ENCODE measurements around the gene BICRA.
"Not testable (repeated sequence)": the region's sequence is repeated elsewhere in the genome, so short reads cannot be mapped to it uniquely, and the experiment has no call there.

The BICRA gene

DNA sequence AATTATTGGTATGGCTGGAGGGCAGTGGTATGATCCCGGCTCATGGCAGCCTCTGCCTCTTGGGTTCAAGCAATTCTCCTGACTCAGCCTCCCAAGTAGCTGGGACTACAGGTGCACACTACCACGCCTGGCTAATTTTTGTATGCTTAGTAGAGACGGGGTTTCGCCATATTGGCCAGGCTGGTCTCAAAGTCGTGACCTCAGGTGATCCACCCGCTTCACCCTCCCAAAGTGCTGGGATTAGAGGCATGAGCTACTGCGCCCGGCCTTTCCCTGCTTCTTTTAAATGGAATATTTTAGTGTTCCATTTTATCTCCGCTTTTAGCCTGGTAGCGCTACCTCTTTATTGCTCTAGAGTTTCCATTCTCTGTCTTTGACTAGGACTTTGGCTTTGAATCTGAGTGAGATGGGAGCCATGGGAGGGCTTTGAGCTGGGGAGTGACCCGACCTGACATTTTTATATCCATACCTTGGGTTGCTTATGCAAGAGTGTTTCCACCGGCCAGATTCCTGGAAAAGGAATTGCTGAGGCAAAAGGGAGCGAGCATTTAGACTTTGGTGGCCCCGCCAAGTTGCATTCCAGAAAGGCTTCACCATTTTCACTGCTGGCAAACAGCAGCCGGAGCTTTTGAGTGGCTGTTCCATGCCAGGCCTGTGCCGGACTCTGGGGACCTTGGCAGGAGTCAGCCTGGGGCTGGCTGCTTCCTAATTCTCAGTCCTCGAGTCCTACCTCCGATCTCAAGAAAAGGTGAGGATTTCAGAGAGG is 22.9 kb downstream of the BICRA start:
- no peak for DNase-seq

DNA sequence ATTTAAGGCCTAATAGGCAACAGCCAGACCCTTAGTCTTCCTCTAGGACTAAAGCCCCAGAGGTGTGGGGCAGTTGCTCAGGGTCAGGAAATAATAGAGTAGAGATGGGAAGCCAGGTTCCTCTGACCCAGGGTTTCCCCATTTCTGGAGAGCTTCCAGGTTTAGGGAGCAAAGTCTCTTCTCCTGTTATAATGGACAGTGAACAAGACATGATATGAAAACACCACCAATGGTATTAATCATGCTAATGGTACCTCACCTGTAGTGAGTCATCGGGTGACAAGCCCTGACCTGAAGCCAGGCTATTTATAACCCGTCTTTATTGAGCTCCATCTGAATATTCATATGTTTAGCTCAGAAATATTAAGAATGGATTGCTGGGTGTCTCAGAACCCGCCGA is 24.6 kb downstream of the BICRA start:
- no peak for DNase-seq

DNA sequence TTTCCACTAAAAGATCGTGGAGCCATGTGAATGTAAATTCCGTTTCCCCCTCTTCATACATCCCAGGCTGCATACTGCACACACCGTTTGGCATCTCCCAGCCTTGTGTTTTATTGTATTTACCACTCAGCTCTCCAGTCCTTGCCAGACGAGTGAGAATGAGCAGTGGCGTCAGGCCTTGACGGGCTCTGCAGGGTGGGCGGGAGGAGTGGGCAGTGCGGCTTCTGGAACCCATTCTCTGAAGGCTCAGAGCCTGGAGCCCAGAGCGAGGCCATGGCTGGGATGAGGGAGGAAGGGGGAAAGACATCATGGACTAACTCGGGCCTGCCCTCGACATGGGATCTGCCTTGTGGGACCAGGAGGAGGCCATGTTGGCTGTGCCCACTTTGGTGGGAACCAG is 25.1 kb downstream of the BICRA start:
- DNase-seq = no peak

DNA sequence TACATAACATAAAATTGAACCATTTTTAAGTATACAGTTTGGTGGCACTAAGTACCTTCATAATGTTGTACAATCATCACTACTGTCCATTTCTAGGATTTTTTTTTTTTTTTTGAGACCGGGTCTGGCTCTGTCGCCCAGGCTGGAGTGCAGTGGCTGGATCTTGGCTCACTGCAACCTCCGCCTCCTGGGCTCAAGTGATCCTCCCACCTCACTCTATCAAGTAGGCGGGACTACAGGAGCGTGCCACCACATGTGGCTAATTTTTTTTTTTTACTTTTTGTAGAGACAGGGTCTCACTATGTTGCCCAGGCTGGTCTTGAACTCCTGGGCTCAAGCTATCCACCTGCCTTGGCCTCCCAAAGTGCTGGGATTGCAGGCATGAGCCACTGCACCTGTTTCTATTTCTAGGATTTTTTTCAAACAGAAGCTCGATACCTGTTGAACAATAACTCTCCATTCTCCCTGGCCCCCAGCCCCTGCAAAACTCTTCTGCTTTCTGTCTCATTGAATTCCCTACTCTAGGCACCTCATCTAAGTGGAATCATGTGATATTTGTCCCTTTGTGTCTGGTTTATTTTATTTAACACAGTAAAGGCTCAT is 26.3 kb downstream of the BICRA start:
- not testable (repeated sequence) for DNase-seq

DNA sequence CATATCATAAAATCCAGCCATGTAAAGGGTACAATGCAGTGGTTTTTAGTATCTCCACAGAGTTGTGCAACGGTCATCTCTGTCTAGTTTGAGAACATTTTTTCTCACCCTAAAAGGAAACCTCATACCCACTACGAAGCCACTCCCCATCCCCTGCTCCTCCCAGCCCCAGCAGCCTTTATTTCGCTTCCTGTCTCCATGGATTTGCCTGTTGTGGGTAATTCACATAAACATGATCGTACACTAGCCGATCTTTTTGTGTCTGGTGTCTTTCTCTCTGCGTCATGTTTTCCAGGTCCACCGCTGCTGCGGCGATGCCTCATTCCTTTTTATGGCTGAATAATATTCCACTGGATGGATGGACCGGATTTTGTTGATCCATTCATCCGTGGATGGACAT is 28.6 kb downstream of the BICRA start:
- DNase-seq = no peak

DNA sequence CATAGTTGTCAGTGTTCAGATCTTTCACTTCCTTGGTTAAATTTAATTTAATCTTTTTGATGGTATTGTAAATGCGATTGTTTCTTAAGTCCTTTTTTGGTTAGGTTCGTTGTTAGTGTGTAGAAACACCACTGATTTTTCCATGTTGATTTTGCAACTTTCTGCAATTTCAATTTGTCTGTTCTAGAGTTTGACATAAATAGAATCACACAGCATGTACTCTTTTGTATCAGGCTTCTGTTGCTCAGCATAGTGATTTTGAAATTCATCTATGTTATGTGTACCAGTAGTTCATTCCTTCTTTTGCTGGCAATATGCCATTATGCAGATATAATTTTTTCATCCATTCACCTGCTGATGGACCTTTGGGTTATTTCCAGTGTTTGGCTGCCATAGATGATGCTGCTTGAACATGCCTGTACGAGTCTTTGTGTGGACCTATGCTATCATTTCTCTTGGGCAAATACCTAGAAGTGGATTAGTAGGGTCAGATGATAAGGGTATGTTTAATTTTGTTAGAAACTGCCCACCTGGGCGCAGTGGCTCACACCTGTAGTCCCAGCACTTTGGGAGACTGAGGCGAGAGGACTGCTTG is 33.1 kb downstream of the BICRA start:
- no peak for DNase-seq

DNA sequence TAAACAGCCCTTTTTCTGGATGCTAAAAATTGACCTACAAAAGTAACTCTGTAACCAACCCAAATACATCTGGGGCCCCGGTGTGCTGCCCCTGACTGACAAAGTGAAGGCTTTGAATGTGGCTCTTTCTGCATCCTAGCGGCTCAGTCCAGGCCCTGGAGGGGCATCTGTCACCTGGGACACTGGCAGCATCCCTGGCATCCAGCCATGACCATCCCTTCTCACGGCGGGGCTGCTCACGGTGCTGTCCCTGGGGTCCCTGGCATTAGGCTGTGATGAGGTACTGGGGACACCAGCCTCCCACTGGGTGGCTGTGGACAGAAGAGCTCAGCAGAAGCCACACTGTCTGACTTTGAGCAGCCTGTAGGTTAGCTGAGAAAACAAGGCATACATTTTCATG is 34.3 kb downstream of the BICRA start:
- no peak for DNase-seq

DNA sequence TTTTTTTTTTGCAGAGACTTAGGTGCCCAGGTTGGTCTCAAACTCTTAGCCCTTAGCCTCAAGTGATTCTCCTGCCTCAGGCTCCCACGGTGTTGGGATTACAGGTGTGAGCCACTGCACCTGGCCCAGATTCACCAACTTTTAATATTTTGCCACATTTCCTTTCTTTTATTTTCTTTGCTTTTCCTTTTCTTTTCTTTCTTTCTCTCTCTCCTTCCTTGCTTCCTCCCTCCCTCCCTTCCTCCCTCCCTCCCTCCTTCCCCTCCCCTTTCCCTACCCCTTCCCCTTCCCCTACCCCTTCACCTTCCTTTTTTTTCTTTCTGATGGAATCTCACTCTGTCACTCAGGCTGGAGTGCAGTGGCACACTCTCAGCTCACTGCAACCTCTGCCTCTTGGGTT is 35.3 kb downstream of the BICRA start:
- DNase-seq = no peak

DNA sequence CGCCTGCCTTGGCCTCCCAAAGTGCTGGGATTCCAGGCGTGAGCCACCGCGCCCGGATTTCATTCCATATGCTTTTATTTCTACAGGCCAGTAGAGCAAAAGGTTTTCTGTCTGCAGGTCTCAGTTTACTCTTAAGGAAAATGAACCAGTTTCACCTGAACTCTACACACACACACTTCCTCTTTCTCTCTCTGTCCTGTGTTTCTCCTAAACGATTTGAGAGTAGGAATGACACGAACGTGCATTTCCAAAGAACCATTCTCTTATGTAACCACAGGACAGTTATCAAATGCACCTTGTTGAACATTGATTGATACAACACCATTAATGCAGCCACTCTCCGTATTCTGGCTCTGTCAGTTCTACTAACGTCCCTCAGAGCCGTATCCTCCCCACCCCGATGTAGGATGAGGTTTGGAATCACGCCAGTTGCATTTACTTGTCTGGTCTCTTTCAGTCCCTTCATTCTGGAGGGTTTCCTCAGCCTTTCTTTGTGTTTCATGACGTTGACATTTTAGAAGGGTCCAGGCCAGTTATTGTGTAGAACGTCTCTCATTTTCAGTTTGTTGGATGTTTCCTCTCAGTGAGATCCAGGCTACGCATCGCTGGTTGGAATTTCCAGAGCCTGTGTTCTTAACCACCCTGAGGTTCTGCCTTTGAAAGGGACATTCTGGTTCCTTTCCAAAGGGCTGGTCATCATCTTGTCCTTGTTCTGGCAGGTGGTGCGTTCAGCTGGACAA is 36.0 kb downstream of the BICRA start:
- DNase-seq = no peak

DNA sequence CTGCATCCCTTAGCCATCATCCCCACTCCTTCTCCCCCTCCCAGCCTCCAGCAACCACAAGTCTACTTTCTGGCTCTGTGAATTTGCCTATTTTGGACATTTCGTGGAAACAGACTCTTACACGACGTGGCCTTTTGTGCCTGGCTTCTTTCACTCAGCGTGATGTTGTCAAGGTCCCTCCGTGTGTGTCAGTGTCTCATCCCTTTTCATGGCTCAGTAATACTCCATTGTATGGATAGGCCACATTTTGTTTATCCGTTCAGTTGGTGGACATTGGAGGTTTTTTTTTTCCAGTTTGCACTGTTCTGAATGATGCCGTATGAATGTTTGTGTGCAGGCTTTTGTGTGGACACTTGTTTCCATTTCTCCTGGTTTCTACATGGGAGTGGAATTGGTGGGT is 38.0 kb downstream of the BICRA start:
- DNase-seq = no peak

DNA sequence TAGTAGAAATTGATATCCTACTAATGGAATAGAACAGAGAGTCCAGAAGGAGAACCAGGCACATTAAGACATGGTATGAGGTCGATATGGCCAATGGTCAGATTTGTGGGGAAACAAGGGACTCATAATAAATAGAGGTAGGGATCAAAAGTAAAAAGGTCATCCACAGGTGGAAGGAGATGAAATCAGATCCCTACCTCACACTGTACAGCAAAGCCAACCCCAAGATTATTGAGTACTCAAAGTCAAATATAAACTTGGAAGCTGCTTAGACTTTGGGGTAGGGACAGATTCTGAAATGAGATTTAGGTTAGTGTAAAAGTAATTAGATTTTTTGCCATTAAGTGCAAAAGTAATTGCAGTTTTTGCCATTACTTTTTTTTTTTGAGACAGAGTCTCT is 40.7 kb downstream of the BICRA start:
- no peak for DNase-seq

DNA sequence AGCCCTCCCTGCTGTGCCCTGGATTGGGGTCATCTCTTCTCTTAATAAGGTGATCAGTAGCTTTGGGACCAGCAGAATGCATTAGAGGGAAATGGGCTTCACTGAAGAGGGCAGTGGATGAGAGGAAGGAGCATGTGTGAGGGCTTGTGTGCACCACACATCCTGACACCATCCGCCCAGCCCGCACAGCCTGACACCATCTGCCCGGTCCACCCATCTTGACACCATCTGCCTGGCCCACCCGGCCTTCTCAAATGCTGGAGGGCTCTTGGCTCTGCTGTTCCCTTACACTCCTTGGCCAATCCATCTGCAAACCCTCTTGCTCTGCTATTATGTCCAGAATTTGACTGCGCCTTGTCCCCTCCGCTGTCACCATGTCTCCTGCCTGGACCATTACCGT is 41.8 kb downstream of the BICRA start:
- no peak for DNase-seq

DNA sequence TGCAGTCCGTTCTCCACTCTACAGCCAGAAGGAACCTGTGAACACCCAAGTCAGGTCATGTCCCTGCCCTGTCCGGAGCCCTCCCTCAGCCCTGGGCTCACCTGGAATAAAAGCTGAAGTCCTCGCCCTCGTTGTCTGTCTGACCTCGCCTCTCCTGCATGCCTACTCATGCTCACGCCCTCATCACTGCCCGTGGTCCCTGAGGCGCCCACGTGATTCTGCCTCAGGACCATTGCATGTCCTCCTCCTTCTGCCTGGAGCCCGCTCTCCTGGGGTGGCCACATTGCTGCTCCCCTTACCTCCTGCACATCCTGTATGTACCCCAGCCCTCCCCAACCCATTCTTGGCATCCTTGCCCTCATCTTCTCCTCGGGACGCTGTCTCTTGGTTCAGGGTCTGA is 42.2 kb downstream of the BICRA start:
- no peak for DNase-seq

DNA sequence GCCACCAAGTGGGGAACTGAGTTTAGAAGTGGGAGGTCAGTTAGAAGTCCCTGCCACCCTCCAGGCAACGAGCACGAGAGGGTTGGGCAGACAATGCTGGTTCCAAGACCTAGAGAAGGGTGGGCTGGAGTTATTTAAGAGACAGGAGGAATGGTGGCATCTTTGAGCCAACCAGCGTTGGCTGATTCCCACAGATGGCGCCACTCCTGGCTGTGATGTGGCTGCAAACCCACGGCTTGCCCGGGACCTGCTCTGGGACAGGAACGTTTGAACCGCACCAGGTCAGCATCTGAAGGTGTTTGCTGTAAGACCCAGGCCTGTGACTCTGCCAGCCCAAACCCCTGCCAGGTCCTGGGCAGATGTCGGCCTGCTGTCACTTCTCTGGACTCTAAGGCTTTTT is 42.8 kb downstream of the BICRA start:
- DNase-seq = no peak

DNA sequence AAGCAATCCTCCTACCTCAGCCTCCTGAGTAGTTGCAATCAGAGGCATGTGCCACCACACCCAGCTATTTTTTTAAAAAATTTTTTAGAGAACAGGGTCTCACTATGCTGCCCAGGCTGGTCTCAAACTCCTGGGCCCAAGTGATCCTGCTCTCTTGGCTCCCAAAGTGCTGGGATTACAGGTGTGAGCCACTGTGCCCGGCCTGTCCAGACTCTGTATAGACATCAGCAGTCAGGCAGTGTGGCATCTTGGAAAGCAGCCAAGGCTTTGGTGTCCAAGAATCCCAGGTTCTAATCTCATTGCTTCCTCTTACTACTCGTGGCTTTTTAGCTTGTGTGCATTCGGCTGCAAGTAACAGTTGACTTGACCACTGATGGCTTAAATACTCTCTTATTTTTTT is 43.4 kb downstream of the BICRA start:
- no peak for DNase-seq

DNA sequence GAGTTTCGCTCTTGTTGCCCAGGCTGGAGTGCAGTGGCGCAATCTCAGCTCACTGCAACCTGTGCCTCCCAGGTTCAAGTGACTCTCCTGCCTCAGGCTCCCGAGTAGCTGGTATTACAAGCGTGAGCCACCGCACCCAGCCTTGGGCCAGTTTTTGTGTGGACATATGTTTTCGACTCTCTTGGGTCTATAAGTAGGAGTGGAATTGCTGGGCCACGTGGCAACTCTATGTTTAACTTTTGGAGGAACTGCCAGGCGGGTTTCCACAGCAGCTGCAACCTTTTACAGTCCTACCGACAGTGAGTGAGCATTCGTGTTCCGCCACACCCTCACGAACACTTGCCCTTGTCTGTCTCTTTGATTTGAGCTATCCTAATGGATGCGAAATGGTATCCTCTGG is 44.9 kb downstream of the BICRA start:
- no peak for DNase-seq

DNA sequence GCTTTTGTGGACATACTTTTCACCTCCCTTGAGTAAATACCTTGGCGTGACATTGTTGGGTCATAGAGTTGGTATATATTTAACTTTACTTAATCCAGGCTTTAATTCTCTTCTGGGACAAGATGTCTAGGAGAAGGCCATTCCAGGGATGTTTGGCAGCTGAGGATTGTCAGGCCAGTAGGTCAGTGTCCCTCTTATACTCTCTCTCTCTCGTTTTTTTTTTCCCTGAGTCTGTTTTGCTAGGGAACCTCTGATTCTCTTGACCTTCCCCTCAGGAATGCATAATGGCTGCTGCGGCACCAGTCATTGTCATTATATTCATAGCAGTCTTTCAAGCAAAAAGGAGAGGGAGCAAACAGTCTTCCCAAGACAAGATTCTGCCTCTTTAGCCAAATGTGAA is 48.8 kb downstream of the BICRA start:
- DNase-seq = no peak

DNA sequence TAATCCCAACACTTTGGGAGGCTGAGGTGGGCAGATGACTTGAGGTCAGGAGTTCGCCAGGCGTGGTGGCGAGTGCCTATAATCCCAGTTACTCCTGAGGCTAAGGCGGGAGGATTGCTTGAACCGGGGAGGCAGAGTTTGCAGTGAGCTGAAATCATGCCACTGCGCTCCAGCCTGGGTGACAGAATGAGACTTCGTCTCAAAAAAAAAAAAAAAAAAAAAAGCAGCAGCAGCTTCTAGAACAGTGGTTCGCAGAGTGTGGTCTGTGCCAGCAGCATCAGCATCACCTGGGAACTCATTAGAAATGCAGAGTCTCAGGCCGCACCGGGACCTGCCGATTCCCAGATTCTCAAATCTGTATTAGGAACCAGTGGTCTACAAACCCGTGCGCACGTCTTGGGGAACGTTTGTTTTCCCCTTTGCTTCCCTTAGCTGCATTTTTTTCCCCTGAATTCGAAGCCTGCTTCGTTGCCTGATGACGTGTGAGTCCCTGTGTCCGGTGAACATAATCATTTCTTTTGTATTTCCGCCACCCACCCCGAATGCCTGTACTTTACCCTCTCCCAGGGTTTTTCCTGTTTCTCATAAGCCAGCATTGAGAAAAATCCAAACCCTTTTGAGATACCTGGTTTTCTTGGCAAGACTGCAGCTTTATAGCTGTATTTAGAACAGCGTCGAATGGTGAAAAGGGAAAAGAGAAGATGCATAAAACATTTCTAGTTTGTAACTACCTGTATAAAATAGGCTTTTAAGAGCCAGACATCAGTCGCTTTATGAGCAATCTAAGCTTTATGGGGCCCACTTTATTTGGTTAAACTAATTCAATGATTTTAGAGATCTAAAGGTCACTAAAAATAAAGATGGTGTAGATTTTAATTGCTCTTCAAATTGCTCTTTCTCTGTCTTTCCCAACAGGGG is 49.8 kb downstream of the BICRA start:
- no peak for DNase-seq

DNA sequence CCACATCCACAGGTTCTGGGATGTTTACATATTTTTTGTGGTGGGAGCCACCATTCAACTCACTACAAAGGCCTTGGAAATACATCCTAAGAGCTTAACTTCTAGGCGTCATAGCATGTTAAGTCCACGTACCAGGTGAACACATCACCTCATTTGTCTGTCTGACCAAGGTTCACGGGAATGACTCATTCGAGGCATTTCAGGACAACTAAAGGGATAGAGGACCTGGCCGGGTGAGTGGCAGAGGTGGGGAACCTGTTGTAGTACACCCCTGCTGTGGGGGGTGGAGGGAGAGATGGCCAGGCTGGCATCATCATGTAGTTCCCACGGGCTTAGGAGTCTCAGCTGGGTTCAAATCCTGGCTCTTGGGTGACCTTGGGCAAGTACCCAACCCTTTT is 51.5 kb downstream of the BICRA start:
- no peak for DNase-seq

DNA sequence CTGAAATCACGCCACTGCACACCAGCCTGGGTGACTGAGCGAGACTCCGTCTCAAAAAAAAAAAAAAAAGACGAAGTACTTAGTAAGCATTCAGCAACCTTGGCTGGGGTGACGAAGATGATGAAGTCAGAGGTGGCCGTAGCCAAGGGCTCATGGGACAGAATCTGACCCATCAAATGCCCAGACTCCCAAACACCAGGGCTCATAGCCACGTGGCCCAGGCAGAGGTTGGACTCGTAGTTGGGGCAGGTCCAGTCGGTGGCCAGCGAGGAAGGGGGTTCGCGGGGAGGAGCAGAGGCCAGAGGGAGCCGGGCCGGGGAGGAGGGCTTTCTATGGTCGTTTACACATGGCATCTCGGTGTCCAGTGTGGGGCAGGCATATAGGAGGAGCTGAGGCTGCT is 52.2 kb downstream of the BICRA start:
- DNase-seq = no peak

DNA sequence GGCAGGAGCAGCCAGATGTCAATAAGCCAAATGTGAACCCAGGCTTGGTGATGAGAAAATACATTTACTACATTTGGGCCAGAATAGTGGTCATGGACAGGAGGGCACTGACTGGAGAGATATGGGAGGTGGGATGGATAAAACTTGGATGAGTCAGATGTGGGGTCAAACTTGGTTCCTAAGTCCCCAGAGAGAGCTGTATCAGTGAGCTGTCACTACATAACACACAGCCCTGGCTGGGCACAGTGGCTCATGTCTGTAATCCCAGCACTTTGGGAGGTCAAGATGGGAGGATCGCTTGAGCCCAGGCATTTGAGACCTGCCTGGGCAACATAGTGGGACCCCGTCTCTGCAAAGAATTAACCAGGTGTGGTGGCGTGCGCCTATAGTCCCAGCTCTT is 52.7 kb downstream of the BICRA start:
- no peak for DNase-seq

DNA sequence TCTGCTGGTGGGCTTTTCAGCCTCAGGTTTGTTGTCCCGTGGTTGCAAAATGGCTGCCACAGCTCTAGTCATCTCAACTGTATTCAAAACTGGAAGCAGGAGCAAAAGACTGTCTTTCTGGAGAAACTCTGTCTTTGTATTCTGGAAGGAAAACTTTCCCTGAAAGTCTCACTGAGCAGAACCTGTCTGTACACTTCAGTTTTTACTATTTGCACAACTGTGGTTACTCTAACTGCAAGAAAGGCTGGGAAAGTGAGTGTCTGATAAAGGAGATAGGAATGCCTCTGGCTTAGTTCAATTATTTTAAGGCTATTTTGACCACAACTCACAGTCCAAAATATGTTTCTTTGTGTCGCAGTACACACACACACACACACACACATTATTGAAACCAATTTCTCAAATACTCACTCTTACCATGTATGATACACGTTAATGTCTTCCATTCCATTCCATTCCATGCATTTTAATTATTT is 54.5 kb downstream of the BICRA start:
- DNase-seq = no peak

Data from femur (tissue), 1 donor.